IMR-90 (cell line): ENCODE results near the gene BRME1. TPM values are rescaled to one million over a fixed set of nuclear protein-coding genes. Genes with fewer than 3 reads are reported as not detected.

ENCODE experiments used
- ATAC-seq: fragments of 200-7000 bp; cut with Tn5 transposase; 2 replicates; pipeline ENCODE4 v1.9.1; 2020; ENCODE audit warnings: low read depth, mild to moderate bottlenecking, moderate library complexity
- BruUV-seq: library from RNA; stranded (reverse); fragments of 400-500 nt; replicated peaks from 2 replicates; lab custom pipeline; 2021; lab: Mats Ljungman, UMichigan
- CTCF ChIA-PET: fragments of 300-600 bp; formaldehyde crosslinking; extraction: SDS; loops from one replicate; lab custom pipeline; 2021; ENCODE audit warnings: antibody characterized with exemption; lab: Yijun Ruan, JAX
- POLR2A ChIA-PET: fragments of 300-600 bp; sonication (Branson Sonifier 250); formaldehyde crosslinking; loops from one replicate; lab custom pipeline; 2022; ENCODE audit warnings: antibody characterized with exemption; ENCODE audit not compliant: unreplicated experiment; lab: Charles Lee
- DNase-seq: peaks from one replicate; pipeline ENCODE4 v3.0.0; 2013
- H2AFZ ChIP-seq: replicated peaks from 2 replicates; pipeline ENCODE3; 2013; ENCODE audit warnings: low read length, mild to moderate bottlenecking; ENCODE audit not compliant: poor library complexity
- H2AK5ac ChIP-seq: 2 replicates; pipeline ENCODE4 v1.6.1; 2013; ENCODE audit warnings: low read depth, low read length, inconsistent platforms
- H2AK9ac ChIP-seq: replicated peaks from 2 replicates; pipeline ENCODE3; 2013; ENCODE audit warnings: mild to moderate bottlenecking, low read depth, low read length, moderate library complexity; ENCODE audit not compliant: poor library complexity
- H2BK120ac ChIP-seq: 2 replicates; pipeline ENCODE4 v1.6.1; 2013; ENCODE audit warnings: low read depth, low read length, inconsistent platforms
- H2BK15ac ChIP-seq: 3 replicates; pipeline ENCODE4 v1.6.1; 2013; ENCODE audit warnings: low read depth, low read length, inconsistent platforms
- H2BK20ac ChIP-seq: 2 replicates; pipeline ENCODE4 v1.6.1; 2013; ENCODE audit warnings: low read depth, mild to moderate bottlenecking, inconsistent platforms, low read length, moderate library complexity
- H2BK5ac ChIP-seq: 2 replicates; pipeline ENCODE4 v1.6.1; 2013; ENCODE audit warnings: mild to moderate bottlenecking, low read depth, low read length, inconsistent platforms; ENCODE audit not compliant: poor library complexity, severe bottlenecking
- H3K14ac ChIP-seq: replicated peaks from 2 replicates; pipeline ENCODE4 v1.6.1; 2013; ENCODE audit warnings: low read depth, low read length, inconsistent platforms
- H3K18ac ChIP-seq: 2 replicates; pipeline ENCODE4 v1.6.1; 2013; ENCODE audit warnings: low read depth, low read length, control low read depth
- H3K23ac ChIP-seq: 2 replicates; pipeline ENCODE4 v1.6.1; 2013; ENCODE audit warnings: low read depth, low read length, inconsistent platforms
- H3K27ac ChIP-seq: 2 replicates; pipeline ENCODE4 v1.5.1; 2013; ENCODE audit warnings: mild to moderate bottlenecking, control low read depth, low read length; ENCODE audit not compliant: insufficient read depth
- H3K27me3 ChIP-seq: 2 replicates; pipeline ENCODE4 v1.6.1; 2013; ENCODE audit warnings: low read length; ENCODE audit not compliant: control insufficient read depth, insufficient read depth
- H3K36me3 ChIP-seq: 2 replicates; pipeline ENCODE4 v1.6.1; 2013; ENCODE audit warnings: low read length, mixed read lengths; ENCODE audit not compliant: control insufficient read depth, insufficient read depth
- H3K4ac ChIP-seq: 2 replicates; pipeline ENCODE4 v1.6.1; 2013; ENCODE audit warnings: low read depth, low read length, inconsistent platforms
- H3K4me1 ChIP-seq: 2 replicates; pipeline ENCODE4 v1.6.1; 2013; ENCODE audit warnings: low read length, mixed read lengths; ENCODE audit not compliant: control insufficient read depth, insufficient read depth
- H3K4me2 ChIP-seq: 2 replicates; pipeline ENCODE4 v1.6.1; 2013; ENCODE audit warnings: low read depth, mild to moderate bottlenecking, control low read depth, low read length, moderate library complexity
- H3K4me3 ChIP-seq: 2 replicates; pipeline ENCODE4 v1.5.1; 2013; ENCODE audit warnings: low read depth, mild to moderate bottlenecking, control low read depth, low read length, moderate library complexity; ENCODE audit not compliant: insufficient read depth
- H3K56ac ChIP-seq: 2 replicates; pipeline ENCODE4 v1.6.1; 2013; ENCODE audit warnings: low read length, inconsistent platforms; ENCODE audit not compliant: insufficient read depth; ENCODE audit errors: extremely low read depth
- H3K79me1 ChIP-seq, 2 experiments: 2 replicates each; pipeline ENCODE4 v1.6.1; 2013; ENCODE audit warnings: low read length in 2 of 2, inconsistent platforms in 1 of 2, low read depth in 1 of 2
- H3K9ac ChIP-seq: 2 replicates; pipeline ENCODE4 v1.6.1; 2013; ENCODE audit warnings: low read depth, low read length, control low read depth
- H3K9me1 ChIP-seq: 2 replicates; pipeline ENCODE4 v1.6.1; 2013; ENCODE audit warnings: low read length, inconsistent platforms; ENCODE audit not compliant: insufficient read depth
- H3K9me3 ChIP-seq: 2 replicates; pipeline ENCODE4 v1.6.1; 2013; ENCODE audit warnings: low read length; ENCODE audit not compliant: control insufficient read depth, insufficient read depth
- H4K20me1 ChIP-seq: 2 replicates; pipeline ENCODE4 v1.6.1; 2013; ENCODE audit warnings: low read length, inconsistent platforms; ENCODE audit not compliant: insufficient read depth
- H4K5ac ChIP-seq: 2 replicates; pipeline ENCODE4 v1.6.1; 2013; ENCODE audit warnings: mild to moderate bottlenecking, low read depth, low read length, control low read depth
- H4K8ac ChIP-seq, 2 experiments: 2 replicates each; pipeline ENCODE4 v1.6.1; 2013; ENCODE audit warnings: low read depth in 2 of 2, low read length in 2 of 2, control low read depth in 1 of 2, inconsistent platforms in 1 of 2
- H4K91ac ChIP-seq: 2 replicates; pipeline ENCODE4 v1.6.1; 2013; ENCODE audit warnings: low read depth, low read length, inconsistent platforms; ENCODE audit not compliant: insufficient read depth
- CEBPB ChIP-seq: IDR thresholded peaks from 2 replicates; pipeline ENCODE4 v1.6.1; 2012; ENCODE audit warnings: low read depth, low read length, improper control_type of control experiment
- CHD1 ChIP-seq: IDR thresholded peaks from 2 replicates; pipeline ENCODE4 v1.6.1; 2012; ENCODE audit warnings: low read depth, low read length, improper control_type of control experiment
- ELK1 ChIP-seq: fragments of 150-350 bp; IDR thresholded peaks from 2 replicates; pipeline ENCODE4 v1.6.1; 2016; ENCODE audit warnings: low read depth, mild to moderate bottlenecking, low read length, moderate library complexity, borderline replicate concordance
- FOS ChIP-seq: fragments of 150-350 bp; IDR thresholded peaks from 2 replicates; pipeline ENCODE4 v1.6.1; 2016; ENCODE audit warnings: low read depth, low read length
- MAFK ChIP-seq: IDR thresholded peaks from 2 replicates; pipeline ENCODE4 v1.6.1; 2012; ENCODE audit warnings: low read depth, low read length, improper control_type of control experiment
- MAZ ChIP-seq: IDR thresholded peaks from 2 replicates; pipeline ENCODE4 v1.6.1; 2012; ENCODE audit warnings: low read depth, mild to moderate bottlenecking, low read length, improper control_type of control experiment, moderate library complexity, borderline replicate concordance
- MXI1 ChIP-seq: IDR thresholded peaks from 2 replicates; pipeline ENCODE4 v1.6.1; 2012; ENCODE audit warnings: low read depth, mild to moderate bottlenecking, low read length, moderate library complexity, borderline replicate concordance
- NFE2L2 ChIP-seq: fragments of 150-350 bp; IDR thresholded peaks from 2 replicates; pipeline ENCODE4 v1.6.1; 2016; ENCODE audit warnings: low read depth, mild to moderate bottlenecking, low read length
- POLR2A ChIP-seq: IDR thresholded peaks from 2 replicates; pipeline ENCODE4 v1.6.1; 2012; ENCODE audit warnings: mild to moderate bottlenecking, low read depth, low read length
- RAD21 ChIP-seq: IDR thresholded peaks from 2 replicates; pipeline ENCODE4 v1.6.1; 2012; ENCODE audit warnings: low read length, improper control_type of control experiment
- RCOR1 ChIP-seq: IDR thresholded peaks from 2 replicates; pipeline ENCODE4 v1.6.1; 2012; ENCODE audit warnings: mild to moderate bottlenecking, low read length, improper control_type of control experiment; ENCODE audit not compliant: insufficient replicate concordance
- SMC3 ChIP-seq: fragments of 150-350 bp; IDR thresholded peaks from 2 replicates; pipeline ENCODE4 v1.6.1; 2016; ENCODE audit warnings: low read depth, mild to moderate bottlenecking, antibody characterized with exemption, low read length, moderate library complexity
- WGBS, 2 experiments: methylation state at CpG; one replicate each; pipeline versions ENCODE4 v1.1.5 to v1.1.7; 2013; ENCODE audit warnings: missing lambda C conversion rate in 2 of 2; ENCODE audit not compliant: insufficient read length in 1 of 2; ENCODE audit errors: extremely low coverage in 2 of 2; 5-methylcytosine and 5-hydroxymethylcytosine counted together
- dilution Hi-C: fragments of 300-500 bp; cut with HindIII; formaldehyde crosslinking; loops from one replicate; pipeline ENCODE4 v1.14.3; 2018; ENCODE audit warnings: low sequenced_read_pairs; ENCODE audit not compliant: unreplicated experiment
- in situ Hi-C: fragments of 300-500 bp; cut with MboI; formaldehyde crosslinking; loops from 3 replicates; pipeline ENCODE4 v1.14.3; 2019; ENCODE audit warnings: low sequenced_read_pairs, inconsistent platforms, mixed read lengths
- intact Hi-C: fragments of 100-400 bp; cut with micrococcal nuclease; formaldehyde crosslinking; loops from 2 replicates; pipeline ENCODE4 v1.10.0; 2022
- polyA plus RNA-seq, 3 experiments: library from polyadenylated mRNA; depleted of rRNA; stranded (reverse); fragments of >200 nt; gene quantifications; 2 replicates each; pipeline ENCODE4 v1.2.3, GENCODE V29; 2012; ENCODE audit warnings: low replicate concordance in 1 of 3
- total RNA-seq: library from RNA; depleted of rRNA; stranded (reverse); fragments of >200 nt; gene quantifications from 2 replicates; pipeline ENCODE4 v1.2.3, GENCODE V29; 2012
- TF ChIP-seq, protein P1 (sequence below): conservative IDR thresholded peaks from 2 replicates; pipeline ENCODE4 v1.5.1; 2012; ENCODE audit warnings: mild to moderate bottlenecking, low read depth, low read length, improper control_type of control experiment

BRME1 gene
- total and polyA plus RNA-seq, 2 of the 4 experiments (the other 2 are of a cell fraction): 0.18 to 0.38 TPM

GRCh38 chr19:13926010-13926409 is 20.1 kb upstream of the BRME1 start:
- H2AK5ac ChIP-seq: no peak overlapping the region
- no peak overlapping the region for H3K23ac ChIP-seq
- no peak overlapping the region for H3K4me2 ChIP-seq
- H3K79me1 ChIP-seq: no peaks in the 10 kb centered on the region
- no peaks in the 10 kb centered on the region for H3K27me3 ChIP-seq
- no peak overlapping the region for H3K4ac ChIP-seq
- no CpG with 5 or more reads among the region's 4 CpGs for WGBS, 2 experiments
- H2BK20ac ChIP-seq: no peak overlapping the region
- in situ Hi-C loops: no loop called here
- CTCF ChIA-PET: no interaction called here
- ATAC-seq: no peak
- no peak overlapping the region for H2AK9ac ChIP-seq
- no peak overlapping the region for H3K14ac ChIP-seq
- H4K5ac ChIP-seq: no peak overlapping the region
- POLR2A ChIA-PET: no interaction called here
- H4K20me1 ChIP-seq: no peaks in the 10 kb centered on the region
- no peak for DNase-seq
- no peak overlapping the region for H4K91ac ChIP-seq
- intact Hi-C loops: no loop called here
- no peak overlapping the region for H3K27ac ChIP-seq
- TF ChIP-seq, protein P1, sequence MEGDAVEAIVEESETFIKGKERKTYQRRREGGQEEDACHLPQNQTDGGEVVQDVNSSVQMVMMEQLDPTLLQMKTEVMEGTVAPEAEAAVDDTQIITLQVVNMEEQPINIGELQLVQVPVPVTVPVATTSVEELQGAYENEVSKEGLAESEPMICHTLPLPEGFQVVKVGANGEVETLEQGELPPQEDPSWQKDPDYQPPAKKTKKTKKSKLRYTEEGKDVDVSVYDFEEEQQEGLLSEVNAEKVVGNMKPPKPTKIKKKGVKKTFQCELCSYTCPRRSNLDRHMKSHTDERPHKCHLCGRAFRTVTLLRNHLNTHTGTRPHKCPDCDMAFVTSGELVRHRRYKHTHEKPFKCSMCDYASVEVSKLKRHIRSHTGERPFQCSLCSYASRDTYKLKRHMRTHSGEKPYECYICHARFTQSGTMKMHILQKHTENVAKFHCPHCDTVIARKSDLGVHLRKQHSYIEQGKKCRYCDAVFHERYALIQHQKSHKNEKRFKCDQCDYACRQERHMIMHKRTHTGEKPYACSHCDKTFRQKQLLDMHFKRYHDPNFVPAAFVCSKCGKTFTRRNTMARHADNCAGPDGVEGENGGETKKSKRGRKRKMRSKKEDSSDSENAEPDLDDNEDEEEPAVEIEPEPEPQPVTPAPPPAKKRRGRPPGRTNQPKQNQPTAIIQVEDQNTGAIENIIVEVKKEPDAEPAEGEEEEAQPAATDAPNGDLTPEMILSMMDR: no peak
- TF ChIP-seq ELK1: no peak
- TF ChIP-seq CHD1: no peak
- no peak for TF ChIP-seq RAD21
- TF ChIP-seq RCOR1: no peak
- TF ChIP-seq NFE2L2: no peak
- TF ChIP-seq POLR2A: no peak
- no peak for TF ChIP-seq MAZ
- TF ChIP-seq MAFK: no peak
- TF ChIP-seq CEBPB: no peak
- no peak for TF ChIP-seq MXI1
- TF ChIP-seq FOS: no peak
- no peak for TF ChIP-seq SMC3
- H3K9me1 ChIP-seq: no peaks in the 10 kb centered on the region
- dilution Hi-C loops: no loop called here
- H3K9ac ChIP-seq: no peak overlapping the region
- no peak overlapping the region for H2BK120ac ChIP-seq
- BruUV-seq: no TSS peak
- H2BK5ac ChIP-seq: no peak overlapping the region
- no peak overlapping the region for H3K18ac ChIP-seq
- H3K4me1 ChIP-seq: no peaks in the 10 kb centered on the region
- H3K36me3 ChIP-seq: peaks cover 51% of the 10 kb centered on the region
- H3K56ac ChIP-seq: no peak overlapping the region
- H2AFZ ChIP-seq: no peak overlapping the region
- no peak overlapping the region for H4K8ac ChIP-seq
- H3K4me3 ChIP-seq: no peak overlapping the region
- no peaks in the 10 kb centered on the region for H3K9me3 ChIP-seq
- H2BK15ac ChIP-seq: no peak overlapping the region
